Measurements from ENCODE around the gene VAV1. TPM values are rescaled to one million over a fixed set of nuclear protein-coding genes. Genes with fewer than 3 reads are reported as not detected.

Gene VAV1
- total and polyA plus RNA-seq, 4 donors: 0.60 to 13.3 (median 4.1) TPM

GRCh38 chr19:6732803-6733337 lies 39.6 kb upstream of the VAV1 start:
- H3K27ac ChIP-seq (ENCODE audit: low read depth in 1 of 2, low read length in 2 of 2): no peak overlapping the region
- 94% methylated on average over 21 of the region's 21 CpGs for WGBS
- peaks cover 5 to 47% (median 29%) of the 10 kb centered on the region in 4 donors for H3K4me1 ChIP-seq (ENCODE audit: control insufficient read depth in 4 of 4, insufficient read depth in 4 of 4, low read length in 3 of 4)
- no peak overlapping the region for H3K4me3 ChIP-seq (ENCODE audit: low read depth in 1 of 3, low read length in 3 of 3)
- TF ChIP-seq ATF3 (IDR thresholded peaks at IDR 0.05) (no peak), HNF4A (conservative IDR thresholded peaks at IDR 0.05) (no peak), RAD21 (IDR thresholded peaks at IDR 0.05) (no peak), TAF1 (conservative IDR thresholded peaks at IDR 0.05) (no peak), SP1 (IDR thresholded peaks at IDR 0.05) (no peak), FOXA2 (IDR thresholded peaks at IDR 0.05) (no peak), YY1 (IDR thresholded peaks at IDR 0.05) (no peak), HNF4G (IDR thresholded peaks at IDR 0.05) (no peak)
- H3K9ac ChIP-seq (ENCODE audit: low read depth in 1 of 2, low read length in 2 of 2): no peak overlapping the region
- H3K36me3 ChIP-seq (ENCODE audit: control insufficient read depth in 4 of 4, insufficient read depth in 3 of 4, low read depth in 1 of 4, low read length in 3 of 4): peaks cover 2 to 11% (median 3%) of the 10 kb centered on the region in 4 donors
- DNase-seq (ENCODE audit: low spot score): no peak
- no peaks in the 10 kb centered on the region for H3K27me3 ChIP-seq (ENCODE audit: control insufficient read depth in 4 of 4, insufficient read depth in 4 of 4, low read length in 3 of 4)
- H3K9me3 ChIP-seq (ENCODE audit: control insufficient read depth in 4 of 4, low read length in 3 of 4): no peaks in the 10 kb centered on the region

GRCh38 chr19:6733338-6734095 lies 39.0 kb upstream of the VAV1 start:
- WGBS: 94% methylated on average over 29 of the region's 29 CpGs
- H3K27me3 ChIP-seq (ENCODE audit: control insufficient read depth in 4 of 4, insufficient read depth in 4 of 4, low read length in 3 of 4): no peaks in the 10 kb centered on the region
- no peak overlapping the region for H3K9ac ChIP-seq (ENCODE audit: low read depth in 1 of 2, low read length in 2 of 2)
- no peak for DNase-seq (ENCODE audit: low spot score)
- peaks cover 2 to 11% (median 3%) of the 10 kb centered on the region in 4 donors for H3K36me3 ChIP-seq (ENCODE audit: control insufficient read depth in 4 of 4, insufficient read depth in 3 of 4, low read depth in 1 of 4, low read length in 3 of 4)
- no peak overlapping the region for H3K27ac ChIP-seq (ENCODE audit: low read depth in 1 of 2, low read length in 2 of 2)
- H3K4me1 ChIP-seq (ENCODE audit: control insufficient read depth in 4 of 4, insufficient read depth in 4 of 4, low read length in 3 of 4): peaks cover 5 to 49% (median 30%) of the 10 kb centered on the region in 4 donors
- no peak for TF ChIP-seq ATF3 (IDR thresholded peaks at IDR 0.05)
- no peak for TF ChIP-seq NR2F2 (IDR thresholded peaks at IDR 0.05)
- no peak for TF ChIP-seq SP1 (IDR thresholded peaks at IDR 0.05)
- no peak for TF ChIP-seq GABPA (IDR thresholded peaks at IDR 0.05 in 1 of 2, conservative IDR thresholded peaks at IDR 0.05 in 1 of 2)
- TF ChIP-seq HNF4A (conservative IDR thresholded peaks at IDR 0.05): no peak
- TF ChIP-seq REST (IDR thresholded peaks at IDR 0.05): no peak
- TF ChIP-seq TAF1 (conservative IDR thresholded peaks at IDR 0.05): no peak
- TF ChIP-seq YY1 (IDR thresholded peaks at IDR 0.05): no peak
- no peak for TF ChIP-seq EGR1 (IDR thresholded peaks at IDR 0.05; ENCODE audit: low read depth in 2 of 2)
- no peak for TF ChIP-seq RAD21 (IDR thresholded peaks at IDR 0.05)
- TF ChIP-seq JUND (IDR thresholded peaks at IDR 0.05): no peak
- TF ChIP-seq RXRA (IDR thresholded peaks at IDR 0.05): no peak
- no peak for TF ChIP-seq CTCF (IDR thresholded peaks at IDR 0.05; ENCODE audit: low read depth, low read length, missing input control)
- H3K4me3 ChIP-seq (ENCODE audit: low read depth in 1 of 3, low read length in 3 of 3): no peak overlapping the region
- no peaks in the 10 kb centered on the region for H3K9me3 ChIP-seq (ENCODE audit: control insufficient read depth in 4 of 4, low read length in 3 of 4)
